Astrocyte of the hippocampus (primary cell): ENCODE data around the gene TNFSF13B.
"Not testable (repeated sequence)": the region's sequence is repeated elsewhere in the genome, so short reads cannot be mapped to it uniquely, and the experiment has no call there.

Experiments used
- DNase-seq: peaks from one replicate; pipeline ENCODE4 v3.0.0; 2011; ENCODE audit warnings: low read depth, low spot score

TNFSF13B gene

DNA sequence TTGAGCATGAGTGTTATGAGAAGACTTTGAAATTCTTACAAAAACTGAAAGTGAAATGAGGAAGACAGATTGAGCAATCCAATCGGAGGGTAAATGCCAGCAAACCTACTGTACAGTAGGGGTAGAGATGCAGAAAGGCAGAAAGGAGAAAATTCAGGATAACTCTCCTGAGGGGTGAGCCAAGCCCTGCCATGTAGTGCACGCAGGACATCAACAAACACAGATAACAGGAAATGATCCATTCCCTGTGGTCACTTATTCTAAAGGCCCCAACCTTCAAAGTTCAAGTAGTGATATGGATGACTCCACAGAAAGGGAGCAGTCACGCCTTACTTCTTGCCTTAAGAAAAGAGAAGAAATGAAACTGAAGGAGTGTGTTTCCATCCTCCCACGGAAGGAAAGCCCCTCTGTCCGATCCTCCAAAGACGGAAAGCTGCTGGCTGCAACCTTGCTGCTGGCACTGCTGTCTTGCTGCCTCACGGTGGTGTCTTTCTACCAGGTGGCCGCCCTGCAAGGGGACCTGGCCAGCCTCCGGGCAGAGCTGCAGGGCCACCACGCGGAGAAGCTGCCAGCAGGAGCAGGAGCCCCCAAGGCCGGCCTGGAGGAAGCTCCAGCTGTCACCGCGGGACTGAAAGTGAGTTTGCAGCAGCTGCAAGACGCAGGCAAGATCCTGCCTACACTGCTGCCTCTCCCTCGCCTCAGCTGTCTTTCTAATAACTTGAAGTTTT is at the start of gene TNFSF13B:
Gene TNFSF13B, plus strand, starts transcription at position 118 of the 728 bp plus-strand sequence. Its CDS starts 178 bp downstream, at position 296.
- peak; percentile 11 for DNase-seq

- DNase-seq = no peak
These were observed 49.5 kb upstream of the TNFSF13B start for GRCh38 chr13:108220041-108220440.

GRCh38 chr13:108223687-108224503 is 45.6 kb upstream of the TNFSF13B start:
- no peak for DNase-seq

- peak; percentile 17 for DNase-seq
These were observed 44.1 kb upstream of the TNFSF13B start for GRCh38 chr13:108225440-108225839.

DNA sequence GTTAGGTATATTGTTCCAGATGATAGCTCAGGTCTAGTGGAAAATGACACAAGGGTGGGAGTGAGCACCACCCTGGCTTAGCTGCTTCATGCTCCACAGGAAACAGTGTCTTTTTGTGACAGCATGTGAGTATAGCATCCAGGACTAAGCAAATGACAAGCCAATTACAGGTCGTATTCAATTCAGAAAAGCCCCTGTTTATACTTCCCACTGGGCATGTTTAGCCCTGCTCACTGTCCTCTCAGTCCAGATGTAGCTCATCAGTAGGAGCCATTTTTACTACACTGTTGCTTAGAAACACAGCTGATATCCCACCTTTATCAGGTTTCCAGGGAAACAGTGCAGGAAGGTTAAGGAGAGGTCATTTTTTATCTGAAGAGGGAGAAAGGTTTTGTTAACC is 43.3 kb upstream of the TNFSF13B start:
- no peak for DNase-seq

DNA sequence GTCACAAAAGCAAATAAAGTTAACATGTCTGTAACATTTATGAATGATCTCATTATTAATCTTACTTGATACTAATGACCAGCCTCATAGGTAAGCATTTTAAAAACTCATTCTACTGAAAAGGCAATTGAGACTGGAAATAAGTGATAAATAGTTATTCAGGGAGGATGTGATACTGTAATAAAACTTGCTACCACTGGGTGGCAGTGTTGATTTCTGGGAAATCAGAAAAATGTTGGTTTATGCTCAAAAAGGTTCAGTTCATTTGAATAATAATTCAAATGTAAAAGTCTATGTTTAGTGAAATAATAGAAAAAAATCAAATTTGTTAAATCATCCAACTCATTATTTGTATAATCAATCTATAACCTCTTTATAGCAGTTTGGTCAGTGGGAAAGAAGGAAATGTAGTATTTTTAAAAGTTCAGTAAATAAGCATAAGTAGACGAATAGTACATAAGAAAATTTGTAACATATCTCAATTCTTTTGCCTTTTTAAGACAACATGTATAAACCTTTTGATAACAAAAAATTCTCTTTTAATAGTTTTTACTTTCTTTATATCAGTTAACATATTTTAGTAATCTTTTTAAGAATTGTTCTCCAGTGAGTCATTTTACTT is 41.8 kb upstream of the TNFSF13B start:
- peak; percentile 65 for DNase-seq

GRCh38 chr13:108230377-108230776 is 39.1 kb upstream of the TNFSF13B start:
- DNase-seq = no peak

- no peak for DNase-seq
These were observed 20.4 kb upstream of the TNFSF13B start for GRCh38 chr13:108249150-108249549.

DNA sequence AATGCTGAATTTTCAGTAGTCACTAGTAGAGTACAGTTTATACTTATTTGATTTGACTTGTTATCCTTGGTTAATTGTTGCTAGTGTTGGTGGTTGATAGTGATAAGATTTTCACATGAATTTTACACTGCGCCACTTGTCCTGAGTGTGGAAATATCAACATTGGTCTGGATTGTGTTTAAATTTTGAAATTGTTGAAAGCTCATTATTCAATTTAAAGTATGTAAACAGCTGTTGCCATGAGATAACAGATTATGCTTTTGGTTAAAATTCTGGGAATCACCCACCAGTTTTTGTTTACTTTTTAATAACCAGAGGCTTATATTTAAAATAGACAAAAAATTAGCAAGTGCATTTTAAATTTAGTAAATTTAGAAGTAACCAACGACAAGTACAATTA is 12.3 kb upstream of the TNFSF13B start:
- no peak for DNase-seq

DNA sequence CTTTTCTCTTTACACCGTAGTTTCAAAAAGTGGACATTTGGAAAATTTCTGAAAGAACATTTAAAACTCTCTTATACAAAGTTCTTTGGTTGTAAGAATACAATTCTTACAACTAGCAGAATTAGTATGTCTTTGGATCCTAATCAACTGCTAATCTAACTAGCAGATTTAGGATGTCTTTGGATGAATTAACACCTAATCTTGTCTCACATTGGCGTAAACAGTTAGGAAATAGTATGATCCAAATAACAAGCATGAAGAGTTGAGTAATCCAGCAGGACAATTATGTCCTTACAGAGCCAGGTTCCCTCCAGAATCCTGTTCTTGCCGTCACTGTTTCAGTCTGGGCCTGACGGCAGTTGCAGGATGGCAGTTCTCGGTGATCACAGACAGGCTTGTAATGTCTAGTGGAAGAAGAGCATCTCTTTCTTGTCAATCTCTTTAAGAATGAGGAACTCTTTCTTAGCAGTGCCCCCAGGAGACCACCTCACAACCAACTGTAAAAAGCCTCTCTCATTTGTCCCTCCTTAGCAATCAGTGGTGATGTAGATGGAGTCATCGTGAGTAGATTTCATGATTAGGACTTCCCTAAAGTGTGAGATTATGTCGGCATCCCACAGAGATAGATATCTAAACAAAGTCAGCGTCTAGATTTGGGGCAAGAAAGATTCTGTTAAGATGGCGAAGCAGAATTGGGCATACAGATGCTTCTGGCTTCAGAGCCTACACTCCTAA is 5.7 kb upstream of the TNFSF13B start:
- no peak for DNase-seq

DNA sequence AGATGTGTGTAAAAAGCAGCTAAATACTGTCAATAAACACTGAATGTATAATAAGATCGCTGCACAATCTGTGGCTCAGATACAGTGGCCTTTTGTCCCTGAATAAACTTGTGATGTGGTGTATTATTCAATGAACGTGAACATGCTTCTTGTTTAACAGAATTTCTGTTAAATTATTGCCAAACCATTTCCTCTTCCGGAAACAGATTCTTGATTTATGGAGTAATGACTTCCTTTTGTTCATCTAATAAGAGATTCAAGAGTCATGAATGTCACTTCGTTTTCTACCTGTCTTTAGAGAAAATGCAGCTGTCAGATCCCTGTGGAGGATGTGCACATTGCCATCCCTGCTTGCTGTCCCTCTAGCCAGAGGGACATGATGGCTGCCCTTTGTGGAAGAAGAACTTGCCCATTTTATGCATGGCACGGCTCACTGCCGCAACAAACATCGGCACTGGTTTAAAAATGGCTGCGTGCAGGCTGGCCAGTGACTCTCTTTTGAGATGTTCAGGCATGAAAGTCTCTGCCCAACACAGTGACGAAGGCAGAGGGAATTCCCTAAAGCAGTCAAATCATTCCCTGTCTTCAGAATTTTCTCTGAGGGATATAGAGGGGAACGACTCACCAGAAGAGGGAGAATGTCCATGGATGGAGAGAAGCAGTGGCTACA is 3.1 kb upstream of the TNFSF13B start:
- DNase-seq = no peak

DNA sequence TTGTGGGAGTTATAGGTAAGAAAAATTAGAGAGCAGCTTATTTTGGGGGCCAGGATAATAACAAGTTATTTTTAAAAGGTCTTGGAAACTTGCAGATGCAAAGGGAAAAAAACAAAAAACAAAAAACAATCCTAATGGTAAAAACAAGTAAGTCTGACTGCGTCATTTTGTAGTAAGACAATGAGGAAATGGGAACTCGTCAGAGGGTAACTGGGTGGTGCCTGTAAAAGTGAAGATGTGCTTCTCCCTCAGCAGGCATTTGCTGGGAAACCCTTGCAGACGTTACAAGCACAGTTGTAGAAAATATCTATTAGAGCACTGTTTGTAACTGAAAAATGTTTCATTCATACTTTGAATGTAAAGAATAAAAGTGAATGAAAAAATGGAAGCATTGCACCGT is 2.2 kb upstream of the TNFSF13B start:
- no peak for DNase-seq

GRCh38 chr13:108267855-108268254 is 1.7 kb upstream of the TNFSF13B start:
- not testable (repeated sequence) for DNase-seq

DNA sequence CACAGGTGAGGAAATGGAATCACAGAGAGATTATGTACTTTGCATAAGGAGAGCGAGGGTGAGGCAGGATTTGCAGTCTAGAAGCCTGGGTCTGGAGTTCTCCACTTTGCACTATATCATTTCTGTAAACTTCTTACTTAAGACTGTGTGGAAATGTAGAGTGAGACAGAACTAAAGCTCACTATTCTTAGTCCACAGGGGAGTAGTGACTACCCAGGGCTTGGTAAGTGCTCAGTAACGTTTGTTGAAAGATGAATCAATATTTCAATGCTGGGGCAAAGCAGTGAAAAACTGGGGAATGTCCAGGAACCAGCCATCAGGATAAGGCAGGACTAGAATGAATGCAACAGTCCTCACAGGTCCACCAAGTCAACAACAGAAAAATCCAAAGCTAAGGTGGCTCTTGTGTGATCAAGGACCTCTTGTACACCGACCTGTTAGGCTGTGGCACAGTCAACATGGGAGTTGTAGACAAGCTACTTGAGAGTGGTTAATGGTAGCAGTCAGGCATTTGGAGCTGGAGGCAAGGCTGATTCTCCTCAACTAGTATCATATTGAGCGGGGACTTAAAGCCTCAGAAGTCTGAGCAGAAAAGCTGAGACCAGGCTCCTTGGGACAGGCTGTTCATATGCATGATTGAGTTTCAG is 929 bp upstream of the TNFSF13B start:
- DNase-seq = no peak

GRCh38 chr13:108270442-108270841 is 924 bp downstream of the TNFSF13B start:
- DNase-seq = no peak

GRCh38 chr13:108272333-108272732 is 2.8 kb downstream of the TNFSF13B start:
- peak; percentile 9 for DNase-seq

- DNase-seq = no peak
These were observed 4.1 kb downstream of the TNFSF13B start for GRCh38 chr13:108273429-108274118.

DNA sequence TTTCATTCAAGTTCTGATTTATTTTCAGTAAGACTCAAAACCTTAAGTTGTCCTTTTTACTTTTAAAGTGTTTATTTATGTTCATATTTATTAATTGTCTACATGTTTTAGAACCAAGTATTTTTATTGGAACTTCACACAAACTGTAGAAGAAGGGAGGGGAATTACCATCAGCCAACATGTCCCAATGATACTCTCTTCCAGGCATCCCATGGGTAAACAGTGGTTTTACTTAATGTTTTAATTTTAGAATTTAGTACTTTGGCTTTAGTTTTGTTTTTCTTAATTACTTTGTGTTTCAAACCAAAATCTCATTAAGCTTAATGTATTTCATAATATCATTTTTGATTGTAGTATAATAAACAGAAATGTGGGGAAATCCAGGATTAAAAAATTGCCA is 5.2 kb downstream of the TNFSF13B start:
- DNase-seq = no peak

DNA sequence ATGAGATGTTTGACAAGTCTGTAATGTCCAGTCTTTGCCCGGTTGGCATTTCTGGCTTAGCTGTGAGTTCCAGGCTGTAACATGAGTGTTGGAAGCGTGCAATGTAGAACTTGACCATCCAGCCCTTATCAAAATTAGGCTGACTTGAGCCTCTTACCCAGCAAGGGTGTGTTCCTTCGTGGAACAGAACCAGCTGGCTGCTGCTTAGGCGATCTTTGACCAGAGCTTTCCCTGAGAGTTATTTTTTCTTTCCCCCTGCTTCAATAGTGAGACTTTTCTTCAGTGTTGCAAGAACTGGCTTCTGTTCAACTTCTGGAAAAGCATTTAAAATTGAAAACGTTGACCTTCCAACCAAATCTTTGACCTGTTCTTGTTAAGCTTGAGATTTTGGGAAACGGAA is 6.5 kb downstream of the TNFSF13B start:
- no peak for DNase-seq

DNA sequence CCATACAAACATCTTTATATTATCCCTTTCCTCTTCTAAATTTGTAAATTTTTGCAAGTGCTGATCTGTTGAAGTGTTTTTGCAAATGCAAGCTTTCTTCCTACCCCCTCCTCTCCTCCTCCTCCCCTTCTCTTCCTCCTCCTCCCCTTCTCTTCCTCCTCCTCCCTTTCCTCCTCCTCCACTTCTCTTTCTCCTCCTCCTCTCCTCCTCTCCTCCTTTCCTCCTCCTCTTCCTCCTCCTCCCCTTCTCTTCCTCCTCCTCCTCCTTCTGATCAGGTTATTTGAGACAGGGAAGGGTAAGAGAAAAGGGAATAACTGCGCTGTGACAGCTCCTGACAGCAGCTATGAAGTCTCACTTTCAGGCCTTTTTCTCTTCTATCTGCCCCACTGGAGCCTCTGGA is 8.9 kb downstream of the TNFSF13B start:
- DNase-seq = no peak
